Mesenchymal stem cell (in vitro differentiated cells and primary cell): ENCODE results near the gene RAMAC.

Experiments used
- DNase-seq: peaks from one replicate; pipeline ENCODE4 v3.0.0-alpha.2; 2013
- H2AFZ ChIP-seq: one replicate; pipeline ENCODE4 v1.6.1; 2013; ENCODE audit warnings: low read depth, mild to moderate bottlenecking, control low read depth, inconsistent platforms, low read length, moderate library complexity
- H2AK5ac ChIP-seq: 2 replicates; pipeline ENCODE4 v1.6.1; 2013; ENCODE audit warnings: low read length, moderate library complexity, mild to moderate bottlenecking, inconsistent platforms; ENCODE audit not compliant: severe bottlenecking
- H2BK120ac ChIP-seq: one replicate; pipeline ENCODE4 v1.6.1; 2013; ENCODE audit warnings: low read depth, mild to moderate bottlenecking, inconsistent platforms, low read length, moderate library complexity
- H2BK12ac ChIP-seq, 2 experiments: one replicate each; pipeline ENCODE4 v1.6.1; 2013; ENCODE audit warnings: inconsistent platforms in 2 of 2, low read length in 2 of 2, mild to moderate bottlenecking in 2 of 2, moderate library complexity in 2 of 2, control low read depth in 1 of 2
- H2BK15ac ChIP-seq: one replicate; pipeline ENCODE4 v1.6.1; 2013; ENCODE audit warnings: mild to moderate bottlenecking, low read depth, inconsistent platforms; ENCODE audit not compliant: poor library complexity, severe bottlenecking
- H2BK5ac ChIP-seq: 2 replicates; pipeline ENCODE4 v1.6.1; 2013; ENCODE audit warnings: low read depth, mild to moderate bottlenecking, low read length, control low read depth, inconsistent platforms; ENCODE audit not compliant: poor library complexity, severe bottlenecking
- H3K14ac ChIP-seq, 2 experiments: one replicate each; pipeline ENCODE4 v1.6.1; 2013; ENCODE audit warnings: inconsistent platforms in 2 of 2, low read length in 2 of 2, control low read depth in 1 of 2, mild to moderate bottlenecking in 1 of 2, moderate library complexity in 1 of 2
- H3K18ac ChIP-seq, 2 experiments: one replicate each; pipeline ENCODE4 v1.6.1; 2013; ENCODE audit warnings: inconsistent platforms in 2 of 2, low read length in 2 of 2, control low read depth in 1 of 2, low read depth in 1 of 2, mild to moderate bottlenecking in 1 of 2
- H3K23ac ChIP-seq, 2 experiments: one replicate each; pipeline ENCODE4 v1.6.1; 2013; ENCODE audit warnings: inconsistent platforms in 2 of 2, low read length in 2 of 2, mild to moderate bottlenecking in 2 of 2, moderate library complexity in 2 of 2, control low read depth in 1 of 2
- H3K27ac ChIP-seq: 2 replicates; pipeline ENCODE4 v1.5.1; 2013; ENCODE audit warnings: mild to moderate bottlenecking, moderate library complexity, low read length, control low read depth, inconsistent platforms; ENCODE audit not compliant: poor library complexity, severe bottlenecking
- H3K27me3 ChIP-seq, 2 experiments: 2 replicates each; pipeline versions ENCODE4 v1.6.1 to v1.7.0; 2013; ENCODE audit warnings: low read length in 2 of 2, mild to moderate bottlenecking in 2 of 2, moderate library complexity in 2 of 2, control low read depth in 1 of 2, inconsistent platforms in 1 of 2; ENCODE audit not compliant: control insufficient read depth in 1 of 2, insufficient read depth in 1 of 2
- H3K36me3 ChIP-seq, 2 experiments: 2 replicates each; pipeline versions ENCODE4 v1.6.1 to v1.7.0; 2013; ENCODE audit warnings: low read length in 2 of 2, control low read depth in 1 of 2, inconsistent platforms in 1 of 2, low read depth in 1 of 2, mild to moderate bottlenecking in 1 of 2; ENCODE audit not compliant: insufficient read depth in 2 of 2, control insufficient read depth in 1 of 2
- H3K4ac ChIP-seq, 2 experiments: one replicate each; pipeline ENCODE4 v1.6.1; 2013; ENCODE audit warnings: inconsistent platforms in 2 of 2, low read length in 2 of 2, mild to moderate bottlenecking in 2 of 2, moderate library complexity in 2 of 2, control low read depth in 1 of 2, low read depth in 1 of 2
- H3K4me1 ChIP-seq: 2 replicates; pipeline ENCODE4 v1.6.1; 2013; ENCODE audit warnings: low read depth, low read length, control low read depth; ENCODE audit not compliant: control insufficient read depth, insufficient read depth
- H3K4me2 ChIP-seq: 2 replicates; pipeline ENCODE4 v1.6.1; 2013; ENCODE audit warnings: low read length, mild to moderate bottlenecking, inconsistent platforms; ENCODE audit not compliant: poor library complexity, severe bottlenecking
- H3K4me3 ChIP-seq, 2 experiments: 2 replicates each; pipeline versions ENCODE4 v1.5.1 to v1.7.0; 2013; ENCODE audit warnings: low read length in 2 of 2, mild to moderate bottlenecking in 2 of 2, control low read depth in 1 of 2, low read depth in 1 of 2; ENCODE audit not compliant: insufficient read depth in 1 of 2
- H3K79me1 ChIP-seq: replicated peaks from 2 replicates; pipeline ENCODE4 v1.6.1; 2013; ENCODE audit warnings: mild to moderate bottlenecking, control low read depth, low read length, inconsistent platforms; ENCODE audit not compliant: poor library complexity, severe bottlenecking
- H3K9ac ChIP-seq: 2 replicates; pipeline ENCODE4 v1.7.0; 2013; ENCODE audit warnings: mild to moderate bottlenecking, low read length, moderate library complexity
- H3K9me3 ChIP-seq: 2 replicates; pipeline ENCODE4 v1.7.0; 2013; ENCODE audit warnings: mild to moderate bottlenecking, low read length; ENCODE audit not compliant: control insufficient read depth
- H4K8ac ChIP-seq: one replicate; pipeline ENCODE4 v1.6.1; 2013; ENCODE audit warnings: inconsistent platforms, mild to moderate bottlenecking, low read length, moderate library complexity
- H4K91ac ChIP-seq: one replicate; pipeline ENCODE4 v1.6.1; 2013; ENCODE audit warnings: mild to moderate bottlenecking, low read length, inconsistent platforms
- WGBS: methylation state at CpG from one replicate; pipeline ENCODE4 v1.1.7; 2013; ENCODE audit warnings: mixed read lengths; 5-methylcytosine and 5-hydroxymethylcytosine counted together

The RAMAC gene

GRCh38 chr15:82960766-82961165, 25.2 kb upstream of the RAMAC start:
- Histone ChIP-seq H4K8ac (no peak overlapping the region), H3K27me3 (peaks cover 0 to 10% of the 10 kb centered on the region in 2 experiments), H3K14ac (no peak overlapping the region), H3K4me3 (no peak overlapping the region), H2BK12ac (no peak overlapping the region), H3K79me1 (no peaks in the 10 kb centered on the region), H3K4me1 (no peaks in the 10 kb centered on the region), H2AFZ (no peak overlapping the region), H3K18ac (no peak overlapping the region), H2BK5ac (no peak overlapping the region), H3K9ac (no peak overlapping the region), H2BK120ac (no peak overlapping the region), H3K36me3 (no peaks in the 10 kb centered on the region), H3K4me2 (no peak overlapping the region), H4K91ac (no peak overlapping the region), H3K9me3 (no peaks in the 10 kb centered on the region), H3K23ac (no peak overlapping the region), H3K4ac (no peak overlapping the region), H3K27ac (no peak overlapping the region), H2AK5ac (no peak overlapping the region), H2BK15ac (no peak overlapping the region)
- WGBS: 90% methylated on average over 3 of the region's 3 CpGs
- DNase-seq: no peak

GRCh38 chr15:82963471-82964341, 22.3 kb upstream of the RAMAC start:
- no peaks in the 10 kb centered on the region for H3K79me1 ChIP-seq
- H3K4me1 ChIP-seq: no peaks in the 10 kb centered on the region
- H3K4ac ChIP-seq: no peak overlapping the region
- H3K27me3 ChIP-seq: peaks cover 0 to 10% of the 10 kb centered on the region in 2 experiments
- H2AFZ ChIP-seq: no peak overlapping the region
- peak overlapping the region in 1 of 2 experiments; percentile 23 for H3K4me3 ChIP-seq
- DNase-seq: no peak
- no peak overlapping the region for H3K18ac ChIP-seq
- H3K23ac ChIP-seq: no peak overlapping the region
- no peaks in the 10 kb centered on the region for H3K36me3 ChIP-seq
- H3K14ac ChIP-seq: no peak overlapping the region
- no peaks in the 10 kb centered on the region for H3K9me3 ChIP-seq
- H2BK5ac ChIP-seq: no peak overlapping the region
- WGBS: 100% methylated on average over 2 of the region's 7 CpGs
- H4K91ac ChIP-seq: no peak overlapping the region
- H3K27ac ChIP-seq: no peak overlapping the region
- H2BK12ac ChIP-seq: no peak overlapping the region
- no peak overlapping the region for H2BK120ac ChIP-seq
- no peak overlapping the region for H2AK5ac ChIP-seq
- peak overlapping the region; percentile 56 for H3K9ac ChIP-seq
- no peak overlapping the region for H2BK15ac ChIP-seq
- no peak overlapping the region for H3K4me2 ChIP-seq
- no peak overlapping the region for H4K8ac ChIP-seq

GRCh38 chr15:82964890-82965289, 21.1 kb upstream of the RAMAC start:
- no peak overlapping the region for H2AFZ ChIP-seq
- peaks cover 0 to 9% of the 10 kb centered on the region in 2 experiments for H3K27me3 ChIP-seq
- no peak overlapping the region for H2BK5ac ChIP-seq
- no peak overlapping the region for H2BK12ac ChIP-seq
- H3K4me2 ChIP-seq: no peak overlapping the region
- H3K23ac ChIP-seq: no peak overlapping the region
- no peak overlapping the region for H2AK5ac ChIP-seq
- H2BK120ac ChIP-seq: no peak overlapping the region
- no peaks in the 10 kb centered on the region for H3K79me1 ChIP-seq
- no peak overlapping the region for H3K27ac ChIP-seq
- WGBS: 90% methylated on average over 5 of the region's 5 CpGs
- no peak overlapping the region for H3K14ac ChIP-seq
- H3K36me3 ChIP-seq: no peaks in the 10 kb centered on the region
- no peak overlapping the region for H2BK15ac ChIP-seq
- H4K91ac ChIP-seq: no peak overlapping the region
- no peak overlapping the region for H3K4ac ChIP-seq
- H4K8ac ChIP-seq: no peak overlapping the region
- no peaks in the 10 kb centered on the region for H3K4me1 ChIP-seq
- H3K18ac ChIP-seq: no peak overlapping the region
- no peak overlapping the region for H3K4me3 ChIP-seq
- no peaks in the 10 kb centered on the region for H3K9me3 ChIP-seq
- no peak overlapping the region for H3K9ac ChIP-seq
- no peak for DNase-seq

- Histone ChIP-seq H3K14ac (no peak overlapping the region), H3K4me2 (no peak overlapping the region), H2BK120ac (no peak overlapping the region), H3K23ac (no peak overlapping the region), H3K18ac (no peak overlapping the region), H3K4me3 (no peak overlapping the region), H2AK5ac (no peak overlapping the region), H3K79me1 (no peaks in the 10 kb centered on the region), H3K4ac (no peak overlapping the region), H2AFZ (no peak overlapping the region), H2BK15ac (no peak overlapping the region), H3K27ac (no peak overlapping the region), H3K27me3 (no peaks in the 10 kb centered on the region), H3K36me3 (no peaks in the 10 kb centered on the region), H3K9me3 (no peaks in the 10 kb centered on the region), H4K8ac (no peak overlapping the region), H2BK12ac (no peak overlapping the region), H4K91ac (no peak overlapping the region), H3K4me1 (no peaks in the 10 kb centered on the region), H2BK5ac (no peak overlapping the region), H3K9ac (no peak overlapping the region)
- DNase-seq: no peak
- WGBS: 100% methylated on average over 2 of the region's 4 CpGs
These were observed 19.3 kb upstream of the RAMAC start for GRCh38 chr15:82966671-82967071.
